Measurements from ENCODE around the gene ZNF280B.
"Not testable (repeated sequence)": the region's sequence is repeated elsewhere in the genome, so short reads cannot be mapped to it uniquely, and the experiment has no call there.

ZNF280B gene

DNA sequence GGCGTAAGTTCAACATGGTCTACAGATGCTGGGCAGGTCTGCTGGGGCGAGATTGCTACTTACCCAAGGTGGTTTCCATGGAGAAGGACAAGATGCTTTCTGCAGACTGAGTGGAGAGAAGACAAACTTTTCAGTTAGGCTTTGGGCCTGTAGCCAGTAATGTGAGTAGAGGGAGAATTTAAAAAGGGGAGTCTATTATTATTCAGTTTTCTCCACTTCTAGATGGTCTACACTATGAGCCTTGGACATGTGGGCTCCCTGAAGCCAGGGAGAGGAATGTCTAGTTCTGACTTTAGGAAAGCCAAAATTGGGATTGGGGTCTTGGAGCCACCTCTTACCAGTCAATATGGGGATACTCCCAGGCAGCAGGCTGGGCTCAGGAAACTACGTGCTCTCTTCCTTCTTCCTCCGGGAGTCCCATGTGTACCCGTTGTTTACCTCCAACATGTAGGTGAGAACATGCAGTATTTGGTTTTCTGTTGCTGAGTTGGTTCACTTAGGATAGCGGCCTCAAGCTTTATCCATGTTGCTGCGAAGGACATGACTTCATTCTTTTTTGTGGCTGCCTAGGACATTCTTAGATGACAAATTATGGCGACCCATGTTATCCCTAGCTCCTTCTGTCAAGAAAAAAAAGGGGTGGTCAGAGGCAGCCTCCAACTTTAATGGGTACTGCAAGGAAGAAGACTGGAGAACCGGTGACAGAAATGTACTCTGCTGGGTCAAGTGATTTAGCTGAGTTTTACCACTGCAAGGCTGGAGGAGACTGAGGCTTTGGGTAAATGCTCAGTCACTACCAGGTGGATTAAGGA is 26.3 kb upstream of the ZNF280B start:
- no peak for ATAC-seq

GRCh38 chr22:22533863-22534262 is 25.3 kb upstream of the ZNF280B start:
- no peak for ATAC-seq

DNA sequence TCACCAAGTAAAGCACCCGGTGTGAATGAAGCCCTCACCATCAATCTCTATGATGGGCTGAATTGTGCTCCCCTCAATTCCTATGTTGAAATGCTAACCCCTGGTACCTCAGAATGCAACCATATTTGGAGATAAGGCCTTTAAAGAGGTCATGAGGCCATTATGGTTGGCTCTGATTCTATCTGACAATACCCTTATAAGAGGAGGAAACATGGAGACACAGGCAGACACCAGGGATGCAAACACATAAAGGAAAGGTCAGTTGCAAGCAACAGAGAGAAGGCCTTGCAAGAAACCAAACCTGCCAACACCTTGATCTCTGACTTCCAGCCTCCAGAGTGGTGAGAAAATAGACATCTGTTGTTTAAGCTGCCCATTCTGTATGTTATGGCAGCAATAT is 24.9 kb upstream of the ZNF280B start:
- no peak for ATAC-seq

DNA sequence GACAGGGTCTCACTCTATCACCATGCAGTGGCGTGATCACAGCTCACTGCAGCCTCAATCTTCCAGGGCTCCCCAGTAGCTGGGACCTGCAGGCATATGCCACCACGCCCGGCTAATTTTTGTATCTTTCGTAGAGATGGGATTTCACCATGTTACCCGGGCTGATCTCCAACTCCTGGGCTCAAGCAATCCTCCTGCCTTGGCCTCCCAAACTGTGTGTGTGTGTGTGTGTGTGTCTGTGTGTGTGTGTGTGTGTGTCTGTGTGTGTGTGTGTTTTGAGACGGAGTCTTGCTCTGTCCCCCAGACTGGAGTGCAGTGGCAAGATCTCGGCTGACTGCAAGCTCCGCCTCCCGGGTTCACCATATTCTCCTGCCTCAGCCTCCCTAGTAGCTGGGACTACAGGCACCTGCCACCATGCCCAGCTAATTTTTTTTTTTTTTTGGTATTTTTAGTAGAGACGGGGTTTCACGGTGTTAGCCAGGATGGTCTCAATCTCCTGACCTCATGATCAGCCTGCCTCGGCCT is 24.1 kb upstream of the ZNF280B start:
- not testable (repeated sequence) for ATAC-seq

DNA sequence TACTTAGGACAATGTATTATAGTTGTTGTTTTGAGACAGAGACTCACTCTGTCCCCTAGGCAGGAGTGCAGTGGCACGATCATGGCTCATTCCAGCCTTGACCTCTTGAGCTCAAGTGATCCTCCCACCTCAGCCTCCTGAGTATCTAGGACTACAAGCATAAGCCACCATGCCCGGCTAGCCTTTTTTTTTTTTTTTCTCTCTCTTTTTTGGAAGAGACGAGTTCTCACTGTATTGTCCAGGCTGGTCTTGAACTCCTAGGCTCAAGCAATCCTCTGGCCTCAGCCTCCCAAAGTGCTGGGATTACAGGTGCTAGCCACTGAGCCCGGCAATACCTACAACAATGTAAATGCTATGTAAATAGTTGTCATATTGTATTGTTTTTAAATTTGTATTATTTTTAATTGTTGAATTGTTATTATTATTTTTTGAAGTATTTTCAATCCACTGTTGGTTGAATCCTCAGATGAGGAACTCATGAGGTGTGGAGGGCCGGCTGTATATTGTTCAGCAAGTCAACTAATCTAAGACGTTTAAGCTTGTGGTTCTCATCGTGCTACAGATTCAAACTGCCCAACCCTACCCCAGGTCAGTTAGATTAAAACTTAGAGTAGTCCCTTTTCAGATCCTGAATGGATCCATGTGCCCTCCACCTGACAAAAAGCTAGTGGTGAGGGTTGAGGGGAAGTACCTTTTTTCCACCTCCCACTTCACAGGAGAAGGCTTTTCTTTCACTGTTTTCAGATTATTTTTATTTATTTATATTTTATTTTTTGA is 23.4 kb upstream of the ZNF280B start:
- ATAC-seq, result no peak

- no peak for ATAC-seq
These were observed 20.2 kb upstream of the ZNF280B start for GRCh38 chr22:22528780-22529179.

DNA sequence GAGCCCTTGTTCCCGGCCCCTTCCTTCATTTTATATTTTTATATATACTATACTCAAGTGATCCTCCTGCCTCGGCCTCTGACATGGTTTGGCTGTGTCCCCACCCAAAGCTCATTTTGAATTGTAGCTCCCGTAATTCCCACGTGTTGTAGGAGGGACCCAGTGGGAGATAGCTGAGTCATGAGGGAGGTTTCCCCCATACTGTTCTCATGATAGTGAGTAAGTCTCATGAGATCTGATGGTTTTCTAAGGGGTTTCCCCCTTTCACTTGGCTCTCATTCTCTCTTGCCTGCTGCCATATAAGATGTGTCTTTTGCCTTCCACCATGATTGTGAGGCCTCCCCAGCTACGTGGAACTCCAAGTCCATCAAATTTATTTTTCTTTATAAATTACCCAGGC is 18.8 kb upstream of the ZNF280B start:
- no peak for ATAC-seq

- ATAC-seq, result no peak
These were observed 17.8 kb upstream of the ZNF280B start for GRCh38 chr22:22526125-22526912.

- ATAC-seq, result no peak
These were observed 15.0 kb upstream of the ZNF280B start for GRCh38 chr22:22523494-22523893.

DNA sequence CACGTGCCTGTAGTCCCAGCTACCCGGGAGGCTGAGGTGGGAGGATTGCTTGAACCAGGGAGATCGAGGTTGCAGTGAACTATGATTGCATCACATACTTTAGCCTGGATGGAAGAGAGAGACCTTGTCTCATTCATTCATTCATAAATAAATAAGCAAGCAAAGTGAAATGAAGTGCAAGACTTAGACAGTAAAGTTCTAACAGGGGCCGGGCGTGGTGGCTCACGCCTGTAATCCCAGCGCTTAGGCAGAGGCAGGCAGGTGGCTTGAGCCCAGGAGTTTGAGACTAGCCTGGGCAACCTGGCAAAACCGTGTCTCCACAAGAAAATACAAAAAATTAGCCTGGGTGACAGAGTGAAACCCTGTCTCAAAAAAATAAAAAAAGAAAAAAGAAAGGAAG is 13.1 kb upstream of the ZNF280B start:
- ATAC-seq, result no peak

DNA sequence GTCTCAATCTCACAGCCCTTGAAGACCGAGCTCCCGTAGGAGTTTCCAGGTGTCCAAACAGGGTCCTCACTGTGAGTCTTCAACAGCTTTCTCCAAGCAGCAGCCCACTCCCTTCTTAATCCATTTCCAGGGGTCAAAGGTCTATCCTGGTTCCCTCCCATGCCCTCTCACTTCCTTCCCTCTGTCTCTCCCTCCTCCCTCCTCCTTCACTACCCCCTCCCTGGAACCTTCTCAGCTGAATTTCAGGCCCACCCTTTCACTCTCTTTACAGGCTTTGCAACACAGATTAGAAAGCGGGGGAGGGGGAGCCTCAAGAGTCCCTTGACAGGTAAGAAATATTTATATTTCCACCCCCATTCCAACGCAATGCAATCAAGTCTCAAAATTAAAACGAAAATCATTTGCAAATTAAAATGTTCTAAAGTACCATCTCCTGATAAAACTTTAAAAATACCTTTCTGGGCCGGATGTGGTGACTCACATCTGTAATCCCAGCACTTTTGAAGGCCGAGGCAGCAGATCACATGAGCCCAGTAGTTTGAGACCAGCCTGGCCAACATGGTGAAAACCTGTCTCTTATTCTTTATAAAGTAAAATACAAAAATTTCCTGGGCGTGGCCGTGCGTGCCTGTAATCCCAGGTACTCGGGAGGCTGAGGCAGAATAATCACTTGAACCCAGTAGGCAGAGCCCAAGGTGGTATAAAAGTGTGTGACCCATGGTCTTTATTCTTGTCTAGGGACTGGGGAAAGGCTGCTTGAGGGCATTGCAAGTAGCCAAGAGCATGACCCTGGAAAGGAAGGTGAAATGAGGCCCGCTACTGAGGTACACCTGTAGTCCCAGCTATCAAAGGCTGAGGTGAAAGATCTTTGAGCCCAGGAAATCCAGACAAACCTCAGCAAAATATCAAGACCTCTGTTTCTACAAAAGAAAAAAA is 12.4 kb upstream of the ZNF280B start:
- ATAC-seq, result no peak

DNA sequence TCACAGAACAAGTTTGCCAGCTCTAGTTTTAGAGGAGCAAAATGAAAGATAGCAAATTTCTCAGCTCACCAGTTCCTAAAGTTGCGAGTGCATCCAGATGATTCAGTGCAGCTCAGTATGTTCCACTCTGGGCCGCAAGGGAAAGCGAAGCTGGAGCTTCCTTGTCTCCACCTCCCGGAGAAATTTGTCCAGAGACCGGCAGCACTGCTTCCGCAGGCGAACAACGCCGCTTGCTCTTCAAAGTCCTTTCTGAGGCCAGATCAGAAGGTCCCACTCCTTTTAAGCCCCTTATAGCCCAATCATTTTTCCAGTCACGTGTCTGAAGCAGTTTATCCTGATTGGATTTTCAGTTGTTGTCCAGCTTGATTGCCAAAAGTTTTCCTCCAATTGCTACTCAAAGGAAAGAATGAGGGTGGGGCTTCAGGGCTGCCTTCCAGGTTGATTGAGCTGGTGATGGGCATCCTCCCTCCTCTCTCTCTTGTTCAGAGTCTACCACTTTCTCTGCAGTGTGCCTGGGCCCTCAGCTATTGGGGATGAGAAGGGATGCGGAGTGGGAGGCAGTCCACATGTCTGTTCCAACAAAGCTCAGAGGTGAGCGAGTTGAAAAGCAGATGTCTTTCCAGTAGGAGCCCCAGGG is 11.6 kb upstream of the ZNF280B start, which contains the start of gene ZNF280A:
Gene ZNF280A (minus strand): TSS at position 251 of the 637 bp plus-strand sequence. CDS start 4,640 bp downstream, outside the sequence.
- ATAC-seq, result no peak

- no peak for ATAC-seq
These were observed 11.0 kb upstream of the ZNF280B start for GRCh38 chr22:22519591-22519990.

GRCh38 chr22:22516992-22517391 is 8.4 kb upstream of the ZNF280B start:
- no peak for ATAC-seq

DNA sequence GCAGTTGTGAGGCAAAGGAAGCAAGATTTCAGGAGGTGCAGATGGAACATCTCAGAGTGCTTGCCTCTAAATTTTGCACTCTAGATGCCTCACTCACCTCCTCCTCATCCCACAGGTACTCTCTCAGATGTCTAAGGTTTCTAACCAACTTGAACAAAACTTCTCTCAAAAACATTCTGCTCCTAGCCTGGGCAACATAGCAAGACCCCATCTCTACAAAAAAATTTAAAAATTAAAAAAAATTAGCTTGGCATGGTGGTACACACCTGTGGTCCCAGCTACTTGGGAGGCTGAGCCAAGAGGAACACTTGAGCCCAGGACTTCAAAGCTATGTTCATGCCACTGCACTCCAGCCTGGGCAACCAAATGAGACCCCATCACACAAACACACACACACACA is 7.3 kb upstream of the ZNF280B start:
- no peak for ATAC-seq

- not testable (repeated sequence) for ATAC-seq
These were observed 5.9 kb upstream of the ZNF280B start for GRCh38 chr22:22514431-22514830.

- ATAC-seq, result no peak
These were observed 5.1 kb upstream of the ZNF280B start for GRCh38 chr22:22513619-22514018.

DNA sequence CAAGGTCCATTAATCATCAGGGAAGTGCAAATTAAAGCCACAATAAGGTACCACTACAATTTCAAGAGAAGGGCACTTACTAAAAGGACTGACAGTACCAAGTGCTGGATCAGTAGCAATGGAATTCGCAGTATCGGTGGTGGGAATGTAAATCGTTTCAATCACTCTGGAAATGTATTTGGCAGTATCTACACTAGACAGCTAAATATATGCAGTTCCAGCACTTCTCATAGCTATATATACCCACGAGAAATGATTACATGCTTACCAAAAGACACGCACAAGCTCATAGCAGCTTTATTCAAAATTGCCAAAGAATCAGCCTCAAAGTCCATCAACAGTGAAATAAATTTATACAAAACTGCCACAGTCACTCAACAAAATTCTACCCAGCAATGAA is 4.4 kb upstream of the ZNF280B start:
- ATAC-seq, result no peak

- ATAC-seq, result not testable (repeated sequence)
These were observed 2.3 kb upstream of the ZNF280B start for GRCh38 chr22:22510833-22511232.

- not testable (repeated sequence) for ATAC-seq
These were observed 1.4 kb upstream of the ZNF280B start for GRCh38 chr22:22509912-22510311.

GRCh38 chr22:22507743-22508273 is 734 bp downstream of the ZNF280B start:
- no peak for ATAC-seq

All from activated CD4-positive, CD25-positive, alpha-beta regulatory T cell treated with anti-CD3 and anti-CD28 coated beads, Interleukin-2, amount 50 U/mL, for 24 hours (primary cell).